GM18526 (cell line): ENCODE data around the gene SIGLEC1.

ENCODE experiments used
- POLR2A ChIP-seq: IDR thresholded peaks from 3 replicates; pipeline ENCODE4 v1.6.1; 2011; ENCODE audit not compliant: insufficient read length; ENCODE audit errors: extremely low read depth

Gene SIGLEC1

DNA sequence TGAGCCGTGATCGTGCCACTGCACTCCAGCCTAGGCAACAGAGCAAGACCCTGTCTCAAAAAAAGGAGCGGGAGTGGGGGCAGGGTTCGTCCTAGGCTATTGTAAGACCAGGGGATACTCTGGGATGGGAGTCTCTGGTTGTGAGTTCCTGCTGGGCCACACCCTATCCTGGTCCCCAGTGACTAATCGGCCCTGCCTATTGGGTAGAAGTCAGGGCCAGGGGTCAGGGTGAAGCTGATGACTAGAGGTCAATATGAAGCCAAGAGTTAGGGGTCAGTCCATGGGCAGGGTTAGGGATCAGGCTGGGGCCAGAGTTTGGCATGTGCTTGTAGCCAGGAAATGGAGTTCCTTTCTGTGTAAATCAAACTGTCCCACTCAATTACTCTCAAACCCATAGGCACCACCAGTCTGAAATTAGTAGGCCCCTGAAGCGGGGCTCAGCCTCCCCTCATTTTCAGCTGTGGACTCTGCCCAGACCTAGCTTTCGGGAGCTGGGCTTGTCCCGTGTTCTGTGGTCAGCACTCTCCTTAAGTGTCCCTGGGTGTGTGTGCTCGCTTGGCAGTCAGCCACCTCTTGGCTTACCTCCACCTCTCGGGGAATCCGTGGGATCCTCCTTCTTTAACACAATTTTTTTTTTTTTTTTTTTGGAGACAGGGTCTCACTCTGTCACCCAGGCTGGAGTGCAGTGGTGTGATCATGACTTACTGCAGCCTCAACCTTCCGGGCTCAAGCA lies 21.9 kb upstream of the SIGLEC1 start:
- no peak for TF ChIP-seq POLR2A

GRCh38 chr20:3733119-3733995 lies 21.0 kb upstream of the SIGLEC1 start:
- no peak for TF ChIP-seq POLR2A

DNA sequence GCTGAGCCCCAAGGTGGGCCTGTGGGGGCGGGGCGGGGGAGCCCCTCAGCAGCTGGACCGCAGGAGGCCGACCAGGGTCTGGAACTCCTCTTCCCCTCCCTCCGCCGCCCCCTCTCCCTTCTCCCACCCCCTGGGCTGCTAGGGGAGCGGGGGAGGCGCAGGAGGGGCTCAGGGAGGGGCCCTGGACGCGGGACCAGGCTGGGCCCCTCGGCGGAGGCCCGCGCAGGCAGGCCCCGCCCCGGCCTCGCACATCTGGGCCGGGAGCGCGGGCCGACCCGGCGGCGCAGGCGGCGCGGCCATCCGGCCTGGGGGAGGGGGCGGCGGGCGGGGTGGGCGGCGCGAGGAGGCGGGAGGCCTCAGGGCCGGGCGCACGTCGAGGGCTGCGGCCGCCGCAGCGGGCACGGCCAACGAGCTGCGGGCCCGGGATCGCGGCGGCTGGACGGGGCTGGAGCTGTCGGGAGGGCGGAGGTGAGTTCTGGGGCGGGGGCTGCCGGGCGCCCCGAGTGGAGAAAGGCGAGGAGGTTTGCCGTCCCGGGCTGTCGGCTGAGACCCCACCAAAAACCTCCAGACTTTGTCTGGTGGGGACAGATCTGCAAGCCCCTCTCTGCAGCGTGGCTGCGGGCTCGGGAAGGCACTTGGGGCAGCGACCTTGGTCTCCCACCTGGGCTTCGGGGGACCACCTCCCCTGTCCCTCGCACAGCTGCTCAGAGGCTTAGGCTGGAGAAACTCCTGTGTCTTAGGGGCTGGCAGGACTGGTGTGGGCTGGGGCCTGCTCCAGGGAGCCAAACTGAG lies 20.1 kb upstream of the SIGLEC1 start, which contains the start of gene HSPA12B:
Gene HSPA12B (plus strand): TSS at position 359 of the 792 bp plus-strand sequence. CDS start 5,990 bp downstream, outside the sequence.
- no peak for TF ChIP-seq POLR2A

DNA sequence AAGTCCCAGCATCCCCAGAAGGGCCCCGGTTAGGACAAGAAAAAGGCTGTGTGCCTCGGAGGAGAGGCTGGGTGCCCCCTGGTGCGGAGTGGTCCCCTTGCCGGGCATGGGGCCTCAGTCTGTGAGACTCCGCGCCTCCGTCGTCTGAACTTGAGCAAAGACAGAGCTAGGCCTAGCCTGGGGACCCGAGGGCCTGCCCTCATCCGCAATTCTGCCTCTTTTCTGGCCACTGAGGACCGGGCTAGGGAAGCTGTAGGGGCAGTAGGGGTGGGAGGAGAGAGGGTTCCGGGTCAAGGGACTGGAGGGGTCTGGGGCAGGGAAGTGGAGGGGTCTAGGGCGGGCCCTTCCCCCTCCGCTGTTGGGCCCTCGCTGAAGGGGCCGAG lies 19.5 kb upstream of the SIGLEC1 start:
- no peak for TF ChIP-seq POLR2A

DNA sequence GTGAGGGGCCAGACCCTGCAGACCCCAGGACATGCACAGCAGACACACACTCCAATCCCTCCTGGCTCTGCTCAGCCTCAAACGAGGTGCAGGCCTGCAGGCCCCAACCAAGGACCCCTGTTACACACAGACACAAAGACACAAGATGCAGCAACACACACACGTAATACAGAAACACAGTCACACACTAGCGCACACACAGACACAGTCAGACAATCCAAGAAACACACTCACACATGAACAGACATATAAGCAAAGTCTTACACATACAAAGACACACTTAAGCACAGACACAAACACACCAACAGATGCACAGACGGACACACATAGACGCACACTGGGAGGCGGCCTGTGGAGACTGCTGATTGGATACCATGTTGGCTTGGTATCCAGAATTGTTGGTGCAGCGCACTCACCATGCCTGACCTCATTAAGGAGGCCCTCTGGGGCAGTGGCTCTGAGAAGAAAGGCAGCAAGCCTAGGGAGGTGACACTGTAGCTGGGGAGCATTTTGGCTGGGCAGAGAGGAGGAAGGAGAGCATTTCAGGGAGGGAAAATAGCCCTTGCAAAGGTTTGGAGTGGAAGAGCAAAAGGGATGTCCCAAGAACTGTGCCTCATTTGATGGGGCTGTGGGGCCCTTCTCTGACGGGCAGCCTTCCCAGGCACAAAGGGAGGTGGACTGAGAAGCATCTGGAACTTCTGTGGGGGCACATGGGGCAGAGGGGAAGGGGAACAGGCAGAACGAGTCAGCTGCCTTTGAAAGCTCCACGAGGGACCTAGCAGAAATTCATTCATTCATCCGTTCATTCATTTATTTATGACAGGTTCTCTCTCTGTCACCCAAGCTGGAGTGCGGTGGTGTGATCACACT lies 18.6 kb upstream of the SIGLEC1 start:
- no peak for TF ChIP-seq POLR2A

- TF ChIP-seq POLR2A = no peak
Observed at GRCh38 chr20:3729811-3730540, 17.6 kb upstream of the SIGLEC1 start.

DNA sequence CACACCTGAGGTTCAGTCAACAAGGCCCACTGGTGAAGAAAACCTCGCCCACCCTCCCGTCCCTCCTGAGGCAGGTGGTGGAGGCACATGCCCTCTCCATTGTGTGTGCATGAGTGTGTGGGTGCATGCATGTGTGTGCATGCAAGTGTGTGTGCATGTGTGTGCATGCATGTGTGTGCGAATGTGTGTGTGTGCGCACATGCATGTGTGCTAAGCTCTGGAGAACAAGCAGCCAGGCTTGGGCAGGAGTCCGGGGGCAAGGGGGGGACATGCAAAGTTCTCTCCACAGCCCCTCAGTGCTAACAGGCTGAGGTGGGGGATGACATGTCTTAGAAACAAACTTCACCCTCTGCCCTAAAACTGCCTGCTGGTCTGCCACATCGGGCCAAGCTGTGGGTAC lies 17.0 kb upstream of the SIGLEC1 start:
- no peak for TF ChIP-seq POLR2A

DNA sequence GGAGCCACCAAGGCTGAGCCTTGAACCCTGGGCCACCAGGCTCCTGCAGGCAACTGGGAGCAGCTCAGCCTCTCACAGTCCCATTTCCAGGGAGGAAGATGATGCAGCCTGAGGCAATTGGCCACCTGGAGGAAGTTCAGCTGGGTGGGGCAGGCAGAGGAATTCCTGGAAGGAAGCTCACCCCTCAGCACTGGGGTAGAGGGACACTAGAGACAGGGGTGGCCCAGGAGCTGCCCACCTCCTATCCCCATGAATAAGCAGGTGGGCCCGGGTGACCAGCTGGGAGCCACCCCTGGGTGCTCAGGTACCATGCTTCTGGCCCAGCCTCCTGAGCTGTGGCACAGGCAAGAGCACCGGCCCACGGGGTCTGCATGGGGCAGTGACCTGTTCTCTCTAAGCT lies 16.5 kb upstream of the SIGLEC1 start:
- no peak for TF ChIP-seq POLR2A

- TF ChIP-seq POLR2A = no peak
Observed at GRCh38 chr20:3728354-3728753, 16.0 kb upstream of the SIGLEC1 start.

GRCh38 chr20:3727401-3728021 lies 15.1 kb upstream of the SIGLEC1 start:
- no peak for TF ChIP-seq POLR2A

- no peak for TF ChIP-seq POLR2A
Observed at GRCh38 chr20:3724356-3724755, 12.0 kb upstream of the SIGLEC1 start.

DNA sequence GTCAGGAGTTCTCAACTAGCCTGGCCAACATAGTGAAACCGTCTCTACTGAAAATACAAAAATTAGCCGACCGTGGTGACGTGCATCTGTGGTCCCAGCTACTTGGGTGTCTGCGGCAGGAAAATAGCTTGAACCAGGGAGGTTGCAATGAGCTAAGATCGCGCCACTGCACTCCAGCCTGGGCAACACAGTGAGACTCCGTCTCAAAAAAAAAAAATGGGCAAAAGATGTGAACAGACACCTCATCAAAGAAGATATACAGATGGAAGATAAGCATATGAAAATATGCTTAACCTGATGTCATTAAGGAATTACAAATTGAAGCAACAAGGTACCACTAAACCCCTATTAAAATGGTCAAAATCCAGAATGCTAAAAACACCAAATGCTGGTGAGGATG lies 10.9 kb upstream of the SIGLEC1 start:
- no peak for TF ChIP-seq POLR2A

GRCh38 chr20:3721912-3722311 lies 9.5 kb upstream of the SIGLEC1 start:
- TF ChIP-seq POLR2A = no peak

GRCh38 chr20:3720626-3721025 lies 8.2 kb upstream of the SIGLEC1 start:
- TF ChIP-seq POLR2A = no peak

- TF ChIP-seq POLR2A = no peak
Observed at GRCh38 chr20:3720068-3720467, 7.7 kb upstream of the SIGLEC1 start.
